HCT116 (cell line): ENCODE results near the gene NUAK2. TPM values are rescaled to one million over a fixed set of nuclear protein-coding genes. Genes with fewer than 3 reads are reported as not detected.

Experiments
- ATAC-seq: fragments of 200-7000 bp; cut with Tn5 transposase; 2 replicates; pipeline ENCODE4 v1.9.1; 2020; ENCODE audit warnings: mild to moderate bottlenecking, moderate library complexity
- BruUV-seq: library from RNA; stranded (reverse); fragments of 400-500 nt; replicated peaks from 2 replicates; lab custom pipeline; 2021; lab: Mats Ljungman, UMichigan
- CTCF ChIA-PET: fragments of 300-600 bp; sonication (Branson Sonifier 250); formaldehyde crosslinking; loops from one replicate; lab custom pipeline; 2021; ENCODE audit warnings: antibody characterized with exemption; lab: Charles Lee
- POLR2A ChIA-PET: fragments of 300-600, 350-600 bp; sonication (Branson Sonifier 250); formaldehyde crosslinking; loops from one replicate; lab custom pipeline; 2021; ENCODE audit warnings: antibody characterized with exemption; lab: Charles Lee
- RAD21 ChIA-PET, 2 experiments: fragments of 300-600 bp; sonication (Branson Sonifier 250); formaldehyde crosslinking; loops; one replicate each; lab custom pipeline; 2023; ENCODE audit warnings: low total read pairs in 2 of 2; ENCODE audit not compliant: uncharacterized antibody in 2 of 2, unreplicated experiment in 2 of 2, low non-redundant PET in 1 of 2; lab: Charles Lee
- DNase-seq: peaks from one replicate; pipeline ENCODE4 v3.0.0-alpha.2; 2010; ENCODE audit warnings: low read depth, low spot score
- H2AFZ ChIP-seq: fragments of 200-600 bp; shearing (Covaris generic), sonication (generic); 2 replicates; pipeline ENCODE4 v1.6.1; 2017; ENCODE audit warnings: low read depth, mixed run types, mixed read lengths, antibody characterized with exemption, low read length; ENCODE audit not compliant: poor library complexity, severe bottlenecking
- H3K27ac ChIP-seq: 2 replicates; pipeline ENCODE4 v1.5.1; 2012; ENCODE audit warnings: low read depth, low read length
- H3K27me3 ChIP-seq: fragments of 200-600 bp; sonication (generic); 2 replicates; pipeline ENCODE4 v1.6.1; 2016; ENCODE audit warnings: mixed run types, low read length, mixed read lengths; ENCODE audit not compliant: insufficient read depth
- H3K36me3 ChIP-seq, 2 experiments: fragments of 200-500 bp in 1 of 2; fragments of 200-600 bp in 1 of 2; sonication (Bioruptor generic) in 1 of 2; sonication (generic) in 1 of 2; 2 replicates each; pipeline versions ENCODE4 v1.5.1 to v1.6.1; 2014 to 2016; ENCODE audit warnings: low read length in 2 of 2, inconsistent platforms in 1 of 2, mixed read lengths in 1 of 2, mixed run types in 1 of 2; ENCODE audit not compliant: insufficient read depth in 2 of 2, control insufficient read depth in 1 of 2
- H3K4me1 ChIP-seq, 2 experiments: fragments of 200-600 bp in 1 of 2; sonication (generic) in 1 of 2; 2 replicates each; pipeline versions ENCODE4 v1.5.1 to v1.6.1; 2012 to 2017; ENCODE audit warnings: low read length in 2 of 2, inconsistent platforms in 1 of 2, mild to moderate bottlenecking in 1 of 2, mixed read lengths in 1 of 2, mixed run types in 1 of 2, moderate library complexity in 1 of 2; ENCODE audit not compliant: insufficient read depth in 2 of 2, control insufficient read depth in 1 of 2
- H3K4me2 ChIP-seq: fragments of 200-600 bp; sonication (generic); 2 replicates; pipeline ENCODE4 v1.6.1; 2017; ENCODE audit warnings: mixed run types, low read length, mixed read lengths
- H3K4me3 ChIP-seq, 2 experiments: fragments of 200-600 bp in 1 of 2; sonication (generic) in 1 of 2; replicated peaks in 1 of 2; 2 replicates each; pipeline ENCODE4 v1.5.1; 2011 to 2016; ENCODE audit warnings: low read length in 2 of 2, control low read depth in 1 of 2, low read depth in 1 of 2, mild to moderate bottlenecking in 1 of 2, mixed read lengths in 1 of 2, mixed run types in 1 of 2
- H3K79me2 ChIP-seq: fragments of 200-600 bp; sonication (generic); 2 replicates; pipeline ENCODE4 v1.6.1; 2017; ENCODE audit warnings: mild to moderate bottlenecking, mixed run types, low read length, moderate library complexity, mixed read lengths; ENCODE audit not compliant: insufficient read depth
- H3K9ac ChIP-seq: fragments of 200-600 bp; sonication (generic); 2 replicates; pipeline ENCODE4 v1.6.1; 2016; ENCODE audit warnings: low read length, mixed read lengths
- H3K9me2 ChIP-seq: fragments of 200-600 bp; sonication (generic), shearing (Covaris generic); 2 replicates; pipeline ENCODE4 v1.6.1; 2017; ENCODE audit warnings: mixed run types, mild to moderate bottlenecking, moderate library complexity; ENCODE audit not compliant: insufficient read depth
- H3K9me3 ChIP-seq, 2 experiments: fragments of 200-500 bp in 1 of 2; fragments of 200-600 bp in 1 of 2; sonication (Bioruptor generic) in 1 of 2; sonication (generic) in 1 of 2; 2 replicates each; pipeline ENCODE4 v1.6.1; 2014 to 2017; ENCODE audit warnings: low read length in 2 of 2, mixed read lengths in 2 of 2, inconsistent platforms in 1 of 2, low read depth in 1 of 2, mild to moderate bottlenecking in 1 of 2, mixed run types in 1 of 2, moderate library complexity in 1 of 2; ENCODE audit not compliant: control insufficient read depth in 1 of 2, insufficient read depth in 1 of 2
- H4K20me1 ChIP-seq: fragments of 200-600 bp; sonication (generic), shearing (Covaris generic); 2 replicates; pipeline ENCODE4 v1.6.1; 2017; ENCODE audit warnings: mixed run types, mild to moderate bottlenecking, moderate library complexity; ENCODE audit not compliant: insufficient read depth
- ATF3 ChIP-seq: IDR thresholded peaks from 2 replicates; pipeline ENCODE4 v1.6.1; 2012
- CBX3 ChIP-seq: IDR thresholded peaks from 2 replicates; pipeline ENCODE4 v1.6.1; 2012; ENCODE audit warnings: low read depth
- CEBPB ChIP-seq: IDR thresholded peaks from 2 replicates; pipeline ENCODE4 v1.6.1; 2012; ENCODE audit warnings: low read depth
- EGR1 ChIP-seq: IDR thresholded peaks from 2 replicates; pipeline ENCODE4 v1.6.1; 2012; ENCODE audit warnings: low read depth
- EZH2phosphoT487 ChIP-seq: fragments of 200-600 bp; IDR thresholded peaks from 2 replicates; pipeline ENCODE4 v1.6.1; 2018; ENCODE audit warnings: antibody characterized with exemption, borderline replicate concordance
- FOSL1 ChIP-seq: IDR thresholded peaks from 2 replicates; pipeline ENCODE4 v1.6.1; 2012; ENCODE audit warnings: low read depth
- JUND ChIP-seq: IDR thresholded peaks from 2 replicates; pipeline ENCODE4 v1.6.1; 2012
- MAX ChIP-seq: IDR thresholded peaks from 2 replicates; pipeline ENCODE4 v1.6.1; 2012
- REST ChIP-seq: IDR thresholded peaks from 2 replicates; pipeline ENCODE4 v1.6.1; 2012; ENCODE audit warnings: low read depth
- SIN3A ChIP-seq: IDR thresholded peaks from 2 replicates; pipeline ENCODE4 v1.6.1; 2012; ENCODE audit warnings: low read depth
- SP1 ChIP-seq: IDR thresholded peaks from 2 replicates; pipeline ENCODE4 v1.6.1; 2012; ENCODE audit warnings: low read depth
- TCF7L2 ChIP-seq: IDR thresholded peaks from 2 replicates; pipeline ENCODE4 v1.7.0; 2011; ENCODE audit warnings: borderline replicate concordance, inconsistent platforms; ENCODE audit not compliant: insufficient read depth, insufficient read length; ENCODE audit errors: extremely low read depth
- ZFX ChIP-seq: fragments of 450-650 bp; IDR thresholded peaks from 2 replicates; pipeline ENCODE4 v1.6.1; 2017
- ZNF274 ChIP-seq: fragments of 200-500 bp; sonication (Bioruptor generic); IDR thresholded peaks from 2 replicates; pipeline ENCODE4 v1.6.1; 2014; ENCODE audit warnings: mild to moderate bottlenecking, low read depth, low read length, inconsistent platforms
- intact Hi-C: fragments of 100-400 bp; cut with micrococcal nuclease; formaldehyde crosslinking; loops from 2 replicates; pipeline ENCODE4 v1.10.0; 2022
- total RNA-seq: library from RNA; stranded (reverse); gene quantifications from one replicate; pipeline ENCODE4 v1.2.1, GENCODE V29; 2021; ENCODE audit not compliant: unreplicated experiment
- TF ChIP-seq, protein P1 (sequence below): IDR thresholded peaks from 2 replicates; pipeline ENCODE4 v1.6.1; 2011; ENCODE audit warnings: mild to moderate bottlenecking, low read length, moderate library complexity; ENCODE audit not compliant: insufficient replicate concordance; ENCODE audit errors: extremely low read depth

NUAK2 gene
- total RNA-seq, 1 experiment from 2014 or later, result 3.0 TPM

- Histone ChIP-seq H3K4me2 (no peak overlapping the region), H2AFZ (no peak overlapping the region), H3K79me2 (no peaks in the 10 kb centered on the region), H3K27ac (no peak overlapping the region), H3K9me2 (no peaks in the 10 kb centered on the region; the same call in 1 of the 2 replicates), H3K27me3 (no peaks in the 10 kb centered on the region), H3K4me3 (no peak overlapping the region), H4K20me1 (no peaks in the 10 kb centered on the region), H3K36me3 (no peaks in the 10 kb centered on the region), H3K4me1 (peaks cover 0 to 4% of the 10 kb centered on the region in 2 experiments; a peak in 3 of 4 replicates), H3K9ac (no peak overlapping the region), H3K9me3 (no peaks in the 10 kb centered on the region)
- intact Hi-C loops, result no loop called here
- ChIA-PET POLR2A (no interaction called here), CTCF (no interaction called here), RAD21 (no interaction called here)
- BruUV-seq, result no TSS peak
- DNase-seq (no peak), ATAC-seq (no peak)
- TF ChIP-seq JUND (no peak), ZFX (no peak), FOSL1 (no peak), CBX3 (no peak), EZH2phosphoT487 (no peak), SIN3A (no peak), SP1 (no peak), REST (no peak), CEBPB (no peak), ZNF274 (no peak), EGR1 (no peak), TCF7L2 (no peak), ATF3 (no peak), MAX (no peak)
- TF ChIP-seq, protein P1, sequence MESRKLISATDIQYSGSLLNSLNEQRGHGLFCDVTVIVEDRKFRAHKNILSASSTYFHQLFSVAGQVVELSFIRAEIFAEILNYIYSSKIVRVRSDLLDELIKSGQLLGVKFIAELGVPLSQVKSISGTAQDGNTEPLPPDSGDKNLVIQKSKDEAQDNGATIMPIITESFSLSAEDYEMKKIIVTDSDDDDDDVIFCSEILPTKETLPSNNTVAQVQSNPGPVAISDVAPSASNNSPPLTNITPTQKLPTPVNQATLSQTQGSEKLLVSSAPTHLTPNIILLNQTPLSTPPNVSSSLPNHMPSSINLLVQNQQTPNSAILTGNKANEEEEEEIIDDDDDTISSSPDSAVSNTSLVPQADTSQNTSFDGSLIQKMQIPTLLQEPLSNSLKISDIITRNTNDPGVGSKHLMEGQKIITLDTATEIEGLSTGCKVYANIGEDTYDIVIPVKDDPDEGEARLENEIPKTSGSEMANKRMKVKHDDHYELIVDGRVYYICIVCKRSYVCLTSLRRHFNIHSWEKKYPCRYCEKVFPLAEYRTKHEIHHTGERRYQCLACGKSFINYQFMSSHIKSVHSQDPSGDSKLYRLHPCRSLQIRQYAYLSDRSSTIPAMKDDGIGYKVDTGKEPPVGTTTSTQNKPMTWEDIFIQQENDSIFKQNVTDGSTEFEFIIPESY, result no peak
These were observed 39.3 kb upstream of the NUAK2 start for GRCh38 chr1:205360891-205361290.
